WI38 (cell line): ENCODE results near the gene TNMD.
"Not testable (repeated sequence)": the region's sequence is repeated elsewhere in the genome, so short reads cannot be mapped to it uniquely, and the experiment has no call there.

Experiments
- H3K4me3 ChIP-seq: 2 replicates; pipeline ENCODE4 v1.5.1; 2011; ENCODE audit warnings: low read depth, mild to moderate bottlenecking, control low read depth, low read length
- CTCF ChIP-seq: IDR thresholded peaks from 2 replicates; pipeline ENCODE4 v1.5.1; 2012; ENCODE audit warnings: low read depth, mild to moderate bottlenecking, control low read depth, low read length

The TNMD gene

GRCh38 chrX:100584611-100585010, at the start of gene TNMD:
Gene TNMD (plus strand): TSS chrX:100584936. CDS start chrX:100585019, 83 bp downstream.
- no peak within 1 kb of the TSS for H3K4me3 ChIP-seq
- TF ChIP-seq CTCF = no peak

GRCh38 chrX:100565534-100565933, 19.2 kb upstream of the TNMD start:
- not testable (repeated sequence) for H3K4me3 ChIP-seq
- 0 out of 2 replicates have a peak, but pooled peaks have one; percentile 11 for TF ChIP-seq CTCF

- H3K4me3 ChIP-seq = no peak overlapping the region
- TF ChIP-seq CTCF = no peak
Observed at GRCh38 chrX:100586747-100587146, 2.0 kb downstream of the TNMD start.

- H3K4me3 ChIP-seq = no peak overlapping the region
- TF ChIP-seq CTCF = no peak
Observed at GRCh38 chrX:100587861-100588260, 3.1 kb downstream of the TNMD start.

- no peak overlapping the region for H3K4me3 ChIP-seq
- TF ChIP-seq CTCF = no peak
Observed at GRCh38 chrX:100591256-100592051, 6.7 kb downstream of the TNMD start.

GRCh38 chrX:100593126-100593525, 8.4 kb downstream of the TNMD start:
- TF ChIP-seq CTCF = no peak
- H3K4me3 ChIP-seq = no peak overlapping the region

- TF ChIP-seq CTCF = no peak
- no peak overlapping the region for H3K4me3 ChIP-seq
Observed at GRCh38 chrX:100593581-100593980, 8.8 kb downstream of the TNMD start.
